GM12878 (cell line): ENCODE measurements around the gene CHRNA5. TPM values are rescaled to one million over a fixed set of nuclear protein-coding genes. Genes with fewer than 3 reads are reported as not detected.

Experiments
- ATAC-seq: fragments of 200-7000 bp; cut with Tn5 transposase; 3 replicates; pipeline ENCODE4 v1.9.1; 2020; ENCODE audit warnings: mild to moderate bottlenecking, moderate library complexity
- BruUV-seq: library from RNA; stranded (reverse); fragments of 400-500 nt; replicated peaks from 2 replicates; lab custom pipeline; 2021; lab: Mats Ljungman, UMichigan
- CTCF ChIA-PET: fragments of 300-600 bp; sonication (Branson Sonifier 250); formaldehyde crosslinking; extraction: SDS; loops from one replicate; lab custom pipeline; 2021; ENCODE audit warnings: inconsistent platforms; lab: Yijun Ruan, JAX
- POLR2A ChIA-PET: fragments of 350-600 bp; formaldehyde crosslinking; extraction: SDS; loops from one replicate; lab custom pipeline; 2021; ENCODE audit warnings: inconsistent platforms; lab: Charles Lee
- RAD21 ChIA-PET: fragments of 300-600 bp; sonication (Branson Sonifier 250); formaldehyde crosslinking; loops from one replicate; lab custom pipeline; 2023; ENCODE audit warnings: antibody characterized with exemption; ENCODE audit not compliant: unreplicated experiment; lab: Charles Lee
- SMC1A ChIA-PET: fragments of 300-600 bp; sonication (Branson Sonifier 250); formaldehyde crosslinking; loops from one replicate; lab custom pipeline; 2023; ENCODE audit not compliant: unreplicated experiment, uncharacterized antibody; lab: Charles Lee
- DNase-seq: peaks from one replicate; pipeline ENCODE4 v3.0.0-alpha.2; 2011; ENCODE audit warnings: low read depth, low spot score
- FAIRE-seq: peaks from 3 replicates; lab custom pipeline; 2011; peaks lifted over from hg19 to GRCh38; lab: Jason Lieb, UNC
- H2AFZ ChIP-seq: 2 replicates; pipeline ENCODE4 v1.6.0; 2011; ENCODE audit warnings: low read depth, low read length, control low read depth; ENCODE audit not compliant: control insufficient read depth
- H3K27ac ChIP-seq: 2 replicates; pipeline ENCODE4 v1.5.1; 2011; ENCODE audit warnings: control low read depth; ENCODE audit not compliant: control insufficient read depth, insufficient read depth
- H3K27me3 ChIP-seq, 2 experiments: replicated peaks in 1 of 2; 2 replicates each; pipeline versions ENCODE4 v1.6.0 to v1.6.1; 2011; ENCODE audit warnings: low read length in 1 of 2; ENCODE audit not compliant: control insufficient read depth in 2 of 2, insufficient read depth in 2 of 2
- H3K36me3 ChIP-seq, 2 experiments: 2 replicates each; pipeline ENCODE4 v1.5.1; 2011; ENCODE audit warnings: low read length in 1 of 2; ENCODE audit not compliant: control insufficient read depth in 2 of 2, insufficient read depth in 2 of 2
- H3K4me1 ChIP-seq: 2 replicates; pipeline ENCODE4 v1.6.1; 2011; ENCODE audit warnings: mild to moderate bottlenecking, low read length, moderate library complexity, mixed read lengths; ENCODE audit not compliant: control insufficient read depth, insufficient read depth
- H3K4me2 ChIP-seq: 2 replicates; pipeline ENCODE4 v1.6.0; 2011; ENCODE audit warnings: control low read depth; ENCODE audit not compliant: control insufficient read depth, insufficient read depth
- H3K4me3 ChIP-seq: fragments of 200-600 bp; sonication (generic); 2 replicates; pipeline ENCODE4 v1.5.1; 2016
- H3K79me2 ChIP-seq: 2 replicates; pipeline ENCODE4 v1.6.0; 2011; ENCODE audit warnings: low read length; ENCODE audit not compliant: control insufficient read depth, insufficient read depth
- H3K9ac ChIP-seq: 2 replicates; pipeline ENCODE4 v1.8.0; 2011; ENCODE audit warnings: low read length, control low read depth, mixed read lengths; ENCODE audit not compliant: control insufficient read depth, insufficient read depth
- H3K9me3 ChIP-seq: replicated peaks from 3 replicates; pipeline ENCODE4 v1.5.1; 2011; ENCODE audit warnings: mild to moderate bottlenecking, low read length; ENCODE audit not compliant: control insufficient read depth, insufficient read depth
- H4K20me1 ChIP-seq: 2 replicates; pipeline ENCODE4 v1.6.0; 2011; ENCODE audit not compliant: control insufficient read depth, insufficient read depth
- BCL3 ChIP-seq: IDR thresholded peaks from 2 replicates; pipeline ENCODE4 v1.6.1; 2011; ENCODE audit warnings: borderline replicate concordance, low read depth, mild to moderate bottlenecking, moderate library complexity, low read length; ENCODE audit not compliant: insufficient read depth, poor library complexity, severe bottlenecking
- BCLAF1 ChIP-seq: fragments of 450-650 bp; IDR thresholded peaks from 2 replicates; pipeline ENCODE4 v1.6.1; 2017; ENCODE audit warnings: antibody characterized with exemption, mild to moderate bottlenecking, moderate library complexity
- E2F8 ChIP-seq: fragments of 450-650 bp; IDR thresholded peaks from 2 replicates; pipeline ENCODE4 v1.6.1; 2018; ENCODE audit warnings: mild to moderate bottlenecking, low read depth, moderate library complexity; ENCODE audit not compliant: partially characterized antibody
- GATAD2B ChIP-seq: fragments of 450-650 bp; conservative IDR thresholded peaks from 2 replicates; pipeline ENCODE4 v1.6.1; 2017; ENCODE audit warnings: low read depth, mild to moderate bottlenecking, moderate library complexity
- LARP7 ChIP-seq: fragments of 450-650 bp; IDR thresholded peaks from 2 replicates; pipeline ENCODE4 v1.6.1; 2017; ENCODE audit warnings: mild to moderate bottlenecking
- WGBS: methylation state at CpG from one replicate; pipeline ENCODE4 v1.1.6; 2016; ENCODE audit warnings: low lambda C conversion rate; ENCODE audit not compliant: insufficient replicate concordance, insufficient coverage; ENCODE audit errors: missing lambda C conversion rate; 5-methylcytosine and 5-hydroxymethylcytosine counted together
- in situ Hi-C: fragments of 300-500 bp; cut with MboI; formaldehyde crosslinking; loops from 9 replicates; pipeline ENCODE4 v1.14.3; 2018; ENCODE audit warnings: mixed read lengths
- intact Hi-C: fragments of 100-400 bp; cut with micrococcal nuclease; formaldehyde crosslinking; loops from one replicate; pipeline ENCODE4 v1.14.2; 2022; ENCODE audit not compliant: unreplicated experiment
- polyA plus RNA-seq, 11 experiments: library from polyadenylated mRNA; depleted of rRNA in 4 of 11; unstranded in 6 of 11; stranded (reverse) in 5 of 11; fragments of >200 nt; fragmentation: Nextera tagmentation in 4 of 11; fragmentation: Illumina TruSeq in 1 of 11; extraction: Ambion mirVana in 4 of 11; extraction: Trizol in 1 of 11; gene quantifications; 1 replicate in 1 of 11; 2 replicates in 10 of 11; pipeline versions ENCODE4 v1.2.1 to v1.2.3, GENCODE V29; 2011 to 2016; ENCODE audit warnings: inconsistent platforms in 2 of 11, missing spikeins in 2 of 11, low read depth in 1 of 11
- total RNA-seq, 4 experiments: library from RNA; depleted of rRNA in 3 of 4; stranded (reverse); fragments of >200 nt in 3 of 4; fragmentation: Illumina TruSeq in 1 of 4; extraction: Trizol in 1 of 4; gene quantifications; 2 replicates each; pipeline versions ENCODE4 v1.2.1 to v1.2.3, GENCODE V29; 2013 to 2021
- TF ChIP-seq, protein P1 (sequence below): IDR thresholded peaks from 2 replicates; pipeline ENCODE4 v1.6.1; 2011; ENCODE audit warnings: low read depth, low read length, improper control_type of control experiment, borderline replicate concordance

The CHRNA5 gene
- total and polyA plus RNA-seq, 10 of the 15 experiments (the other 5 are each of a cell fraction or from before 2014, with no cell fraction given), result 0.74 to 21.4 (median 12.7) TPM

DNA sequence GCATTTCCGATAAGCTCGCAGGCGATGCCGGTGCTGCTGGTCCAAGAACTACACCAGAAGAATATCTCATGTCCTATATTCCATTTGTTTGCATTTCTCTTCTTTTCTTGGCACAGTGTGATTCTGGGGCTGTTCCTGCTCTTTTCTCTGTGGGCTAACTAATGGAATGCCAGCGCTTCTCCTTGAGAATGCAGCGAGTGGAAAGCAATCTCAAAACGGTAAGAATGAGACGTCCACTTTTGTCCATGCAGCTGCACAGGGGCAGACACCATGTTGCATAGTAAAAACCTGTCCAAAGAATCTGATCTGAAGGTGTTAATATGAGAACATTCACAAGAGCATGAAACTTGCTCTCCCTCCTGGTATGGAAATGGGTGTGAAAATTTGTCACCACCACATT is 62.0 kb downstream of the CHRNA5 start:
- ChIA-PET POLR2A (no interaction called here), SMC1A (no interaction called here), RAD21 (no interaction called here), CTCF (no interaction called here)
- FAIRE-seq (no peak), ATAC-seq (no peak), DNase-seq (no peak)
- Histone ChIP-seq H3K79me2 (no peaks in the 10 kb centered on the region), H3K27me3 (peaks cover 0 to 1% of the 10 kb centered on the region in 2 experiments; a peak in 1 of 4 replicates), H3K27ac (no peak overlapping the region), H3K4me3 (no peak overlapping the region), H3K9me3 (no peaks in the 10 kb centered on the region), H2AFZ (no peak overlapping the region), H3K9ac (no peak overlapping the region), H4K20me1 (no peaks in the 10 kb centered on the region), H3K36me3 (no peaks in the 10 kb centered on the region), H3K4me2 (no peak overlapping the region), H3K4me1 (no peaks in the 10 kb centered on the region)
- WGBS, result 74% methylated on average over 8 of the region's 8 CpGs
- intact Hi-C loops (no loop called here), in situ Hi-C loops (no loop called here)
- TF ChIP-seq LARP7, result no peak
- no peak for TF ChIP-seq BCL3
- TF ChIP-seq, protein P1, sequence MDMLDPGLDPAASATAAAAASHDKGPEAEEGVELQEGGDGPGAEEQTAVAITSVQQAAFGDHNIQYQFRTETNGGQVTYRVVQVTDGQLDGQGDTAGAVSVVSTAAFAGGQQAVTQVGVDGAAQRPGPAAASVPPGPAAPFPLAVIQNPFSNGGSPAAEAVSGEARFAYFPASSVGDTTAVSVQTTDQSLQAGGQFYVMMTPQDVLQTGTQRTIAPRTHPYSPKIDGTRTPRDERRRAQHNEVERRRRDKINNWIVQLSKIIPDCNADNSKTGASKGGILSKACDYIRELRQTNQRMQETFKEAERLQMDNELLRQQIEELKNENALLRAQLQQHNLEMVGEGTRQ, result no peak
- TF ChIP-seq GATAD2B, result no peak
- no peak for TF ChIP-seq BCLAF1
- no peak for TF ChIP-seq E2F8
- no TSS peak for BruUV-seq
